H1 (cell line): ENCODE data around the gene HIBADH. TPM values are rescaled to one million over a fixed set of nuclear protein-coding genes. Genes with fewer than 3 reads are reported as not detected.

Experiments used
- CTCF ChIA-PET: fragments of 300-600 bp; sonication (Branson Sonifier 250); formaldehyde crosslinking; loops from one replicate; lab custom pipeline; 2021; ENCODE audit not compliant: partially characterized antibody; lab: Charles Lee
- POLR2A ChIA-PET: fragments of 300-600 bp; sonication (Branson Sonifier 250); formaldehyde crosslinking; loops from one replicate; lab custom pipeline; 2021; ENCODE audit warnings: inconsistent platforms; ENCODE audit not compliant: partially characterized antibody; lab: Charles Lee
- DNase-seq, 2 experiments: peaks; one replicate each; pipeline versions ENCODE4 v3.0.0 to v3.0.0-alpha.2; 2010 to 2022; ENCODE audit warnings: low spot score in 2 of 2, low read depth in 1 of 2, mixed read lengths in 1 of 2
- FAIRE-seq: peaks from 2 replicates; lab custom pipeline; 2011; peaks lifted over from hg19 to GRCh38; lab: Jason Lieb, UNC
- H2AFZ ChIP-seq: 2 replicates; pipeline ENCODE4 v1.8.1; 2012; ENCODE audit warnings: low read length, inconsistent platforms
- H2AK5ac ChIP-seq: 2 replicates; pipeline ENCODE4 v1.6.1; 2013; ENCODE audit warnings: low read depth, low read length
- H2BK120ac ChIP-seq: replicated peaks from 2 replicates; pipeline ENCODE3; 2013; ENCODE audit warnings: low read depth, low read length, inconsistent platforms
- H2BK12ac ChIP-seq: 2 replicates; pipeline ENCODE4 v1.6.1; 2013; ENCODE audit warnings: low read depth, low read length
- H2BK15ac ChIP-seq: 2 replicates; pipeline ENCODE4 v1.6.1; 2013; ENCODE audit warnings: low read length
- H2BK20ac ChIP-seq: 2 replicates; pipeline ENCODE4 v1.6.1; 2013; ENCODE audit warnings: low read length
- H2BK5ac ChIP-seq: 2 replicates; pipeline ENCODE4 v1.6.1; 2013; ENCODE audit warnings: low read depth, low read length
- H3K14ac ChIP-seq: 2 replicates; pipeline ENCODE4 v1.6.1; 2013; ENCODE audit warnings: inconsistent platforms; ENCODE audit not compliant: insufficient read length
- H3K18ac ChIP-seq: 2 replicates; pipeline ENCODE4 v1.6.1; 2013; ENCODE audit warnings: low read length; ENCODE audit errors: extremely low read depth
- H3K23ac ChIP-seq: 2 replicates; pipeline ENCODE4 v1.6.1; 2013; ENCODE audit warnings: inconsistent platforms; ENCODE audit not compliant: insufficient read length
- H3K23me2 ChIP-seq: 2 replicates; pipeline ENCODE4 v1.6.1; 2013; ENCODE audit warnings: low read depth, low read length
- H3K27ac ChIP-seq: 2 replicates; pipeline ENCODE4 v1.6.1; 2011; ENCODE audit warnings: low read depth, low read length, inconsistent platforms
- H3K27me3 ChIP-seq, 4 experiments: replicated peaks in 1 of 4; 1 replicate in 1 of 4; 2 replicates in 3 of 4; pipeline versions ENCODE4 v1.6.1 to v1.8.1; 2011 to 2013; ENCODE audit warnings: low read length in 3 of 4, mild to moderate bottlenecking in 3 of 4, inconsistent platforms in 2 of 4, mixed read lengths in 2 of 4, moderate library complexity in 1 of 4; ENCODE audit not compliant: control insufficient read depth in 3 of 4, insufficient read depth in 3 of 4; ENCODE audit errors: extremely low read depth in 1 of 4
- H3K36me3 ChIP-seq, 4 experiments: 2 replicates each; pipeline versions ENCODE4 v1.6.1 to v1.8.1; 2011 to 2013; ENCODE audit warnings: mild to moderate bottlenecking in 4 of 4, low read length in 3 of 4, moderate library complexity in 2 of 4, control low read depth in 1 of 4, inconsistent platforms in 1 of 4; ENCODE audit not compliant: insufficient read depth in 4 of 4, control insufficient read depth in 2 of 4
- H3K4ac ChIP-seq: replicated peaks from 2 replicates; pipeline ENCODE3; 2013; ENCODE audit warnings: low read length, low read depth, mixed read lengths, inconsistent platforms; ENCODE audit not compliant: insufficient read length
- H3K4me1 ChIP-seq, 4 experiments: replicated peaks in 1 of 4; 1 replicate in 1 of 4; 2 replicates in 3 of 4; pipeline versions ENCODE4 v1.6.1 to v1.8.1; 2011 to 2013; ENCODE audit warnings: low read length in 3 of 4, inconsistent platforms in 2 of 4, mixed read lengths in 1 of 4; ENCODE audit not compliant: insufficient read depth in 4 of 4, control insufficient read depth in 3 of 4
- H3K4me2 ChIP-seq, 2 experiments: 2 replicates each; pipeline versions ENCODE4 v1.6.1 to v1.8.1; 2011 to 2013; ENCODE audit warnings: low read depth in 2 of 2, low read length in 2 of 2, control low read depth in 1 of 2, inconsistent platforms in 1 of 2, mild to moderate bottlenecking in 1 of 2; ENCODE audit not compliant: insufficient read depth in 1 of 2
- H3K4me3 ChIP-seq, 4 experiments: fragments of 200-600, 300-600 bp in 1 of 4; sonication (generic), shearing (Covaris generic), sonication (Bioruptor Twin) in 1 of 4; 2 replicates each; pipeline versions ENCODE4 v1.5.1 to v1.8.1; 2011 to 2016; ENCODE audit warnings: low read length in 4 of 4, low read depth in 3 of 4, control low read depth in 2 of 4, inconsistent platforms in 2 of 4, mild to moderate bottlenecking in 2 of 4, mixed read lengths in 1 of 4, moderate library complexity in 1 of 4; ENCODE audit not compliant: insufficient read depth in 2 of 4; ENCODE audit errors: extremely low read depth in 1 of 4
- H3K56ac ChIP-seq: replicated peaks from 2 replicates; pipeline ENCODE3; 2013; ENCODE audit warnings: low read depth, mild to moderate bottlenecking, mixed read lengths, low read length, inconsistent platforms; ENCODE audit not compliant: insufficient read length
- H3K79me1 ChIP-seq: 2 replicates; pipeline ENCODE4 v1.6.1; 2013; ENCODE audit warnings: low read depth, low read length, control low read depth
- H3K79me2 ChIP-seq, 2 experiments: 2 replicates each; pipeline versions ENCODE4 v1.6.1 to v1.8.1; 2012 to 2013; ENCODE audit warnings: low read length in 2 of 2, mild to moderate bottlenecking in 2 of 2, inconsistent platforms in 1 of 2; ENCODE audit not compliant: insufficient read depth in 2 of 2, control insufficient read depth in 1 of 2
- H3K9ac ChIP-seq, 4 experiments: replicated peaks in 1 of 4; 1 replicate in 1 of 4; 2 replicates in 3 of 4; pipeline versions ENCODE4 v1.6.1 to v1.8.1; 2011 to 2013; ENCODE audit warnings: low read depth in 3 of 4, low read length in 3 of 4, control low read depth in 2 of 4, mild to moderate bottlenecking in 2 of 4, moderate library complexity in 2 of 4, inconsistent platforms in 1 of 4; ENCODE audit errors: extremely low read depth in 1 of 4
- H3K9me3 ChIP-seq, 2 experiments: 2 replicates each; pipeline versions ENCODE4 v1.6.1 to v1.8.1; 2012 to 2013; ENCODE audit warnings: mild to moderate bottlenecking in 2 of 2, moderate library complexity in 2 of 2, control low read depth in 1 of 2, inconsistent platforms in 1 of 2, low read depth in 1 of 2, low read length in 1 of 2, mixed read lengths in 1 of 2; ENCODE audit not compliant: insufficient read depth in 2 of 2
- H4K20me1 ChIP-seq, 2 experiments: replicated peaks in 1 of 2; 2 replicates each; pipeline versions ENCODE3 to v1.8.1; 2011 to 2013; ENCODE audit warnings: inconsistent platforms in 2 of 2, low read length in 2 of 2, mild to moderate bottlenecking in 1 of 2; ENCODE audit not compliant: insufficient read depth in 2 of 2, control insufficient read depth in 1 of 2
- H4K5ac ChIP-seq: 2 replicates; pipeline ENCODE4 v1.6.1; 2013; ENCODE audit warnings: low read length, low read depth, mixed read lengths, inconsistent platforms; ENCODE audit not compliant: insufficient read length
- H4K8ac ChIP-seq: 2 replicates; pipeline ENCODE4 v1.8.0; 2013; ENCODE audit warnings: mild to moderate bottlenecking, moderate library complexity, low read length, inconsistent platforms; ENCODE audit not compliant: insufficient read depth; ENCODE audit errors: extremely low read depth
- H4K91ac ChIP-seq: replicated peaks from 2 replicates; pipeline ENCODE3; 2013; ENCODE audit warnings: low read length, mixed read lengths, inconsistent platforms; ENCODE audit not compliant: insufficient read length
- ASH2L ChIP-seq: fragments of 200-600, 300-600 bp; sonication (generic); IDR thresholded peaks from one replicate; pipeline ENCODE4 v1.7.1; 2017; ENCODE audit warnings: low read length
- CHD2 ChIP-seq: IDR thresholded peaks from 2 replicates; pipeline ENCODE4 v1.6.1; 2012; ENCODE audit warnings: low read length, improper control_type of control experiment
- CTBP2 ChIP-seq: IDR thresholded peaks from 2 replicates; pipeline ENCODE4 v1.7.0; 2011; ENCODE audit warnings: borderline replicate concordance, mild to moderate bottlenecking, moderate library complexity, mixed read lengths, low read length; ENCODE audit not compliant: insufficient read depth, insufficient read length
- KDM1A ChIP-seq: fragments of 200-600, 300-600 bp; sonication (generic); IDR thresholded peaks from 2 replicates; pipeline ENCODE4 v1.7.1; 2016; ENCODE audit warnings: mild to moderate bottlenecking, low read length, borderline replicate concordance
- KDM5A ChIP-seq: fragments of 200-600 bp; IDR thresholded peaks from 2 replicates; pipeline ENCODE4 v1.7.1; 2012; ENCODE audit warnings: mild to moderate bottlenecking, low read length, inconsistent platforms, mixed read lengths
- SRF ChIP-seq: IDR thresholded peaks from 2 replicates; pipeline ENCODE4 v1.6.1; 2011; ENCODE audit warnings: mild to moderate bottlenecking, low read depth, low read length, moderate library complexity
- TCF12 ChIP-seq: IDR thresholded peaks from 2 replicates; pipeline ENCODE4 v1.6.1; 2011; ENCODE audit warnings: low read depth, mild to moderate bottlenecking, low read length
- WGBS, 2 experiments: shearing (Covaris generic) in 1 of 2; methylation state at CpG; one replicate each; pipeline versions ENCODE4 v1.1.6 to v1.1.7; 2013 to 2015; ENCODE audit warnings: low lambda C conversion rate in 2 of 2, mixed read lengths in 2 of 2, inconsistent platforms in 1 of 2, low coverage in 1 of 2, missing lambda C conversion rate in 1 of 2; ENCODE audit not compliant: insufficient replicate concordance in 2 of 2, insufficient coverage in 1 of 2, insufficient read length in 1 of 2; ENCODE audit errors: extremely low coverage in 1 of 2, missing lambda C conversion rate in 1 of 2; 5-methylcytosine and 5-hydroxymethylcytosine counted together
- polyA plus RNA-seq, 7 experiments: library from polyadenylated mRNA; depleted of rRNA in 3 of 7; stranded (reverse) in 5 of 7; unstranded in 2 of 7; fragments of >200 nt in 5 of 7; fragments of 200-250 nt in 2 of 7; gene quantifications; 1 replicate in 5 of 7; 2 replicates in 1 of 7; 4 replicates in 1 of 7; pipeline versions ENCODE4 v1.2.1 to v1.2.3, GENCODE V29; 2011 to 2013; ENCODE audit warnings: missing spikeins in 2 of 7, mixed read lengths in 2 of 7
- total RNA-seq: library from RNA; stranded (reverse); fragmentation: NEBNext Ultra II Directional; extraction: Animal tissue kit (Norgen Biotek cat#: 25700); gene quantifications from 2 replicates; pipeline ENCODE4 v1.2.1, GENCODE V29; 2021
- TF ChIP-seq, protein P1 (sequence below): IDR thresholded peaks from 2 replicates; pipeline ENCODE4 v1.6.1; 2012; ENCODE audit warnings: inconsistent platforms

HIBADH gene
- total and polyA plus RNA-seq, 2 of the 8 experiments (the other 6 are each of a cell fraction or from before 2014, with no cell fraction given), result 30.1 to 39.5 TPM

- DNase-seq (no peak), FAIRE-seq (no peak)
- no peak overlapping the region for H4K8ac ChIP-seq
- no peak overlapping the region for H2AK5ac ChIP-seq
- H2BK15ac ChIP-seq, result no peak overlapping the region
- no peak overlapping the region for H3K23ac ChIP-seq
- H3K9ac ChIP-seq, result no peak overlapping the region
- no peak overlapping the region for H3K56ac ChIP-seq
- H2BK12ac ChIP-seq, result no peak overlapping the region
- H3K27me3 ChIP-seq, result no peaks in the 10 kb centered on the region
- no peak overlapping the region for H3K14ac ChIP-seq
- H3K79me2 ChIP-seq, result no peaks in the 10 kb centered on the region
- ChIA-PET POLR2A (no interaction called here), CTCF (interaction anchor here (1.2 kb wide), 2 partner anchors 111 to 240 kb away, joined by 3 to 5 read pairs; no protein-coding TSS in a partner anchor)
- H2BK120ac ChIP-seq, result no peak overlapping the region
- H3K18ac ChIP-seq, result no peak overlapping the region
- H3K4me2 ChIP-seq, result no peak overlapping the region
- H2BK5ac ChIP-seq, result no peak overlapping the region
- no peak overlapping the region for H3K4me3 ChIP-seq
- H2BK20ac ChIP-seq, result no peak overlapping the region
- H3K4ac ChIP-seq, result no peak overlapping the region
- TF ChIP-seq KDM1A (no peak), CHD2 (no peak), TCF12 (no peak), ASH2L (no peak), CTBP2 (no peak), SRF (no peak), KDM5A (no peak)
- TF ChIP-seq, protein P1, sequence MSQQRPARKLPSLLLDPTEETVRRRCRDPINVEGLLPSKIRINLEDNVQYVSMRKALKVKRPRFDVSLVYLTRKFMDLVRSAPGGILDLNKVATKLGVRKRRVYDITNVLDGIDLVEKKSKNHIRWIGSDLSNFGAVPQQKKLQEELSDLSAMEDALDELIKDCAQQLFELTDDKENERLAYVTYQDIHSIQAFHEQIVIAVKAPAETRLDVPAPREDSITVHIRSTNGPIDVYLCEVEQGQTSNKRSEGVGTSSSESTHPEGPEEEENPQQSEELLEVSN, result no peak
- H4K20me1 ChIP-seq, result no peaks in the 10 kb centered on the region
- no peak overlapping the region for H3K27ac ChIP-seq
- peaks cover 0 to 11% (median 2%) of the 10 kb centered on the region in 4 experiments; a peak in 2 of 7 replicates for H3K4me1 ChIP-seq
- no peak overlapping the region for H4K5ac ChIP-seq
- H3K23me2 ChIP-seq, result no peaks in the 10 kb centered on the region
- no peak overlapping the region for H4K91ac ChIP-seq
- no peaks in the 10 kb centered on the region for H3K9me3 ChIP-seq
- 86% methylated on average over 1 of the region's 1 CpG; no CpG with 5 or more reads in 1 of the 2 experiments for WGBS, 2 experiments
- no peaks in the 10 kb centered on the region for H3K79me1 ChIP-seq
- no peak overlapping the region for H2AFZ ChIP-seq
- H3K36me3 ChIP-seq, result peaks cover 0 to 4% (median under 1%) of the 10 kb centered on the region in 4 experiments; a peak in 3 of 8 replicates
Observed at GRCh38 chr7:27546610-27547009, 116.1 kb downstream of the HIBADH start.
